HG02870 (cell line): ENCODE data around the gene SDK2.
A peak's percentile ranks its signal among the peaks of the same experiment; 100 is the strongest.

Source experiments
- ATAC-seq: cut with Tn5 transposase; IDR thresholded peaks from one replicate; pipeline ENCODE4 v1.9.1; 2021; ENCODE audit warnings: mild to moderate bottlenecking, moderate library complexity; ENCODE audit not compliant: unreplicated experiment

SDK2 gene

DNA sequence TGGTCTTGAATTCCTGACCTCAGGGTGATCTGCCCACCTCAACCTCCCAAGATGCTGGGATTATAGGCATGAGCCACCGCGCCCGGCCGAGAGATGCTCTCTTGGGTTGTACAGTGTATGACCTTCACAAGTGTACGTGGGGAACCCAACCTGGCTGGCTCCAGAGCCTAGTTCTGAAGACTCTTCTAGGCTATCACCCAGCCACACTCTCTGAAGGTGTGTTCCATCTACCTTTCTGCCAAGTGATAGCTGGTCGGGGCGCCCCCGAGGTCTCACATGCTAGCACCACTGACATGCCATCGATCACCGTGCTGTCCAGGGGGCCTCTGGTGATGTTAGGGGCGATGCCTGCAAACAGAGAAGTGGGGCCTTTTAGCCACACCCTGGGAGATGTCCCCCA, 210.7 kb downstream of the SDK2 start:
- no peak for ATAC-seq

DNA sequence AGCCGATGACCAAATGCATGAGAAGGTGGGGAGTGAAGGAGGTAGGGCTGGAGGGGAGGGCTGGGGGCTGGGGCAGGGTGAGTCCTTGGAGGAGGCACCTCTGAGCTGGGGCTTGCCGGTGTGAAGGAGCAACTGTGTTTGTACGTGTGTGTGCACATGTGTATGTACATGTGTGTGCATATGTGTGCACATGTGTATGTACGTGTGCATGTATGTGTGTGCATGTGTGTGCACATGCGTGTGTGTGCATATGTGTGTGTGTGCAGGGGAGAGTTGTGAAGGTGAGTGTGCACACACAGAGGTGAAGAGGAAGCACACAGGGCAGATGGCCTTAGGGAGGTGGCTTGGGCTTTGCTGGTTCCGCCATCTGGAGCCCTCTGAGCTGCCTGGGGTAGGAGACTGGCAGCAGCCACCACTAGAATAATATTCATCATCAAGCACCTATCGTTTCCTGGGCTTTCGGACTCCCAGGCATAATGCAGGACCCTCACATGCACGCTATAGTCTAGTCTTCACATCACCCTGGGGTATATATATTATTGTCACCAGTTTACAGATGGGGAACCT, 211.5 kb downstream of the SDK2 start:
- ATAC-seq, result no peak

- no peak for ATAC-seq
Measured at GRCh38 chr17:73431401-73432205, 212.6 kb downstream of the SDK2 start.

DNA sequence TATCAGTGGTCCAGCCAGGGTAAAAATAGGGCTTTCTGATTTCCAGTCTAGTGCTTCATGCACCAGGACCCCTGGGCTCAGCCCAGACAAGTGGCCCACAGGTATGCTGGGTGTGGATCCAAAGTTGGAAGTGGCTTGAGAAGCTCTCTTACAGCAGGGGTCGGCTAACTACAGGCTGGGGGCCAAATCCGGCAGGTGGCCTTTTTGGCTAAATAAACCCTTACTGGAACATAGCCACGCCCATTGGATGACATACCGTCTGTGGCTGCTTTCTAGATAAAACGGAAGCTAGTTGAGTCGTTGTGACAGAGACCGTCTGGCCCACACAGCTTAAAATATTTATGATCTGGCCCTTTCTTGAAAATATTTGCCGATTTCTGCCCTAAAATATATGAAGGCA, 213.4 kb downstream of the SDK2 start:
- ATAC-seq, result no peak

- no peak for ATAC-seq
Measured at GRCh38 chr17:73430165-73430680, 214.0 kb downstream of the SDK2 start.

DNA sequence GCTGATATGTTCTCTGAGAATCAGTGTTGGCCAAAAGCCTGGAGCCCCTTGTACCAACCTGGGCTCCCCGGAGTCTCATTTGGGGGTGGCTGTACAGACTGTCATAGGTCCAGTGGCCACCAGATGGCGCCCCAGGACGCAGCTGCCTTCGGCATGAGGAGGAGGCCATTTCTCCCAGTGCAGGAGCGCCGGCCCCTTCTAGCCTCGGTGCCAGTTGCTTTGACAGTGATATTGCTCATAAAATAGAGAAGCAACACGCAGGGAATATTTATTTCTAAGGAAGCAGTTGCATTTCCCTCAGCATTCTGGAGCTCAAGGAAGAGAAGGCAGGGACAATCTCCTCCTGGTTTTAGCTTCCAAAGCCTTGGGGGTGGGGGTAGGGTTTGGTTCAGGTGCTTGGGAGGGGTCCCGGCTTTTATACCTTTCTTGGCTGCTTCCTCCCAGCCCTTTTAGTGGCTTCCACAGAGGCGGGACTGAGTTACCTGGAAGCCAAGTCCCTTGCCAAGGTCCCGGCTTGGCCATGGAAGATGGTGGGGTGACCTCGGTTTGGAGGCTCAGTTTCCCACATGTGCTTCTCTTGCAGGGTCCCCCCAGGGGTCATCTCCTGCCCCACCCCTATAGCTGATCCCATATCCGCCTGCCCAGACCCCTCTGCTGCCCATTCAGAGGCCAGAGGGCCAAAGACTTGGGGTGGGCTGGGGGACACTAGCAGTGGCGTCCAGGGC, 214.6 kb downstream of the SDK2 start:
- ATAC-seq, result peak; percentile 76

DNA sequence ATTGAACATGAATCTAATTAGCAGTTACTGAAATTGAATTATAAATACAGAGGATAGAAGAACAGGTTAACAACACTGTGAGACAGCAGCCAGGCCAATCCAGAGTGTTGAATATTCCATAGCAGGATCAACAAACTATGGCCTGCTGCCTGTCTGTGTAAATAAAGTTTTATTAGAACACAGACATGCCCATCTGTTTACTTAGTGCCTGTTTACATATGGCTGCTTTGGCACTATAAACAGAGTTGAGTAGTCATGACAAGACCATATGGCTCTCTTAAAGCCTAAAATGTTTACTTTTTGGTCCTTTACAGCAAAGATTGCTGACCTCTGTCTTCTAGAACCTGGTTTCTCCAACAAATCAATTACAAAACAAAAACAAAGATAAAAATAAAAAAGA, 217.0 kb downstream of the SDK2 start:
- no peak for ATAC-seq

DNA sequence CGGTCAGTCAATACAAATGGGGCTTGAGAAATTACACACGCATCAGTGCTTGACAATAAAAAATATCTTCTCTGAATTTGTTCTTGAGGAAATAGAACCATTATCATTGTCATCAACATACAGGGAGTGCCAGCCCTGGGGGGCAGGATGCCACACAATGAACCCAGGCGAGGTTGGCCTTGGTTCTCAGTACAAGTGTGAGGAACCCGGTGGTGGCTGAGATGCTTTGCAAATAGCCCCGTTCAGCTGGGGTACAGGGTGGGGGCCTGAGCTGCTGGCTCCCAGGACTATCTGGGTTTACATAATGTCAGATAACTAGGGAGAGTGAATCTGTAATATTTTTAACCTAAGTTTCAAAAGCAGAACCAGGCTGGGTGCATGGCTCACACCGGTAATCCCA, 219.7 kb downstream of the SDK2 start:
- no peak for ATAC-seq

DNA sequence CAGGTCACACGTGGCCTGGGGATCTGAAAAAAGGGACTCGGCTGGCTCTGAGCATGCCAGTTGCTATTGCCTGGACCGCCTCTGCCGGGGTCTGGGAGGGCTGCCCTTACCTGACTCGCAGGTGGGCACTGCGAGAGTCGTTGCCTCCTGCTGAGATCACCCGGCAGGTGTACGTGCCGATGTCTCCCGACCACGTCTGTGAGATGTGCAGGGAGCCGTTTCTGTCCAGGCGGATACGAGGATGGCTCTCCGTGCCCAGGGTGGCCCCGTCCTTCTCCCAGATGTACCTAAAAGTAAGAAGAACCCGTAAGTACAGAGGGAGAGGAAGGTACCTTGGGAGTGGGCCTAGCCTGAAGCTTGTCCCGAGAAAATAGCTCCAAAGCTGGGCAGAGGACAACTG, 220.4 kb downstream of the SDK2 start:
- ATAC-seq, result no peak

GRCh38 chr17:73423159-73423715, 221.0 kb downstream of the SDK2 start:
- ATAC-seq, result no peak

DNA sequence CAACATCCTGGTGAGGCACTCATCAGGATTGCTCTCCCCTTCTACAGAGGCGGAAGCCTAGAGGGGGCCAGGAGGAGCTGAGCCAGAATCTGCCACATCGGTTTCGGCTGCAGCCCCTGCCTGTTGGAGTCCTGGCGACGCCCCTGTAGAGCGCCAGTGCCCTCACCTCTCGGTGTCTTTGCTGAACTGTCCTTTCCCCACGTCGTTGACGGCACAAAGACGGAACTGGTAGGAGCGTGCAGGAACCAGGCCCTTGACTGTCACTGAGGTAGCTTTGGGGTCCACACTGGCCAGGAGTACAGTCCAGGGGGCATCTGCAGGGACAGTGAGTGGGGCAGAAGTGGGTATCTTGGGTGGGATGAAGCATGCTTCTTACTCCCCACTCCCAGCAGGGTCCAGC, 222.1 kb downstream of the SDK2 start:
- no peak for ATAC-seq

GRCh38 chr17:73420897-73421296, 223.3 kb downstream of the SDK2 start:
- no peak for ATAC-seq

DNA sequence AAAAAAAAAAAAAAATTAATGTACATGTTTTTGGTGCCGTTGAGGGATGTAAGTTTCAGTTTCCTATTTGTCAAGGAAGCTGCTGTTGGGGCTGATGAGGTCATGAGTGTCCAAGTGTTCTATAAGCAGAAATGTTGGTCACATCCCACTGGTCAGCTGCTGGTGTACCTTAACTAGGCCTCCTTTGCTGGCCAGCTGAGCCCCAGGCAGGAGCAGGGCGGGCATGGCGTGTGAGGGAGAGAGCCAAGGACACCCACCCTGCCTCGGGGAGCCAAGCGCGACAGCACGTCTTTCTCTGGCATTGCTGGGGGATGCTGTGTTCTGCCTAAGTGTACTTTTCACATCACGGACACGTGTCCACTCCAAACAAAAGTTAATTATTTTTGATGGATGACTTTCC, 224.4 kb downstream of the SDK2 start:
- ATAC-seq, result no peak

DNA sequence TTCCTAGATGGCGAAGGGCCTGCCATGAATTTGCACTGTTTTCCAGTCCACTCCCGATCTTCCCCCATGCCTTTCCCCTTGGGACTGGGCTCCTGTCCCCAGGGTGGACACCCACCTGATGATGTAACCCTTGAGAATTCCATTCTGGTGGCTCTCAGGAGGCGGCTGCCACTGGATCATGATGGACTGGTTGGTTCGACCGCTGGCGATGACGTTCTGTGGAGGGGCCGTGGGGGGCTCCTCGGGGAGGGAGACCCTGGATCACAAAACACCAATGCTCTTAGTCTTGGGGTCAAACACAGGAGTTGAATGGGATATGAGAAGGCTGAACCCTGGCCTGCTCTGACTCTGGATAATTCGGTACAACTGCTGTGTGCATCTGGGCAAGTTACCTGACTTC, 225.2 kb downstream of the SDK2 start:
- ATAC-seq, result no peak

DNA sequence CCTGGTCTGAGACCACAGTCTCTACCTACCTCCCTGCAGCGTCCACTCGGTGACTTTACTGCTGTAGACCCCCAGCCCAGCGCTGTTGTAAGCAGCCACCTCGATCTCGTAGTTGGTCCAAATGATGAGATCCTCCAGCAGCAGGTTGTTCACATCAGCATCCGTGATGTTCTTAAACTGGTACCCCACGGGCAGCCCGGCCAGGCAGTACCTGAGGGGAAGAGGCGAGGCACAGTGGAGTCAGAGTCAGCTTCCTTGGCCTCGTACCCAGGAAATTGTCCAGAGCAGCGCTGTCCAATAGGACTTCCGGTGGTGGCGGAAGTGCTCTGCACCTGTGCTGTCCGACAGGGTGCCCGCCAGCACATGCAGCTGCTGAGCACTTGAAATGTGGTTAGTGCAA, 228.5 kb downstream of the SDK2 start:
- no peak for ATAC-seq

DNA sequence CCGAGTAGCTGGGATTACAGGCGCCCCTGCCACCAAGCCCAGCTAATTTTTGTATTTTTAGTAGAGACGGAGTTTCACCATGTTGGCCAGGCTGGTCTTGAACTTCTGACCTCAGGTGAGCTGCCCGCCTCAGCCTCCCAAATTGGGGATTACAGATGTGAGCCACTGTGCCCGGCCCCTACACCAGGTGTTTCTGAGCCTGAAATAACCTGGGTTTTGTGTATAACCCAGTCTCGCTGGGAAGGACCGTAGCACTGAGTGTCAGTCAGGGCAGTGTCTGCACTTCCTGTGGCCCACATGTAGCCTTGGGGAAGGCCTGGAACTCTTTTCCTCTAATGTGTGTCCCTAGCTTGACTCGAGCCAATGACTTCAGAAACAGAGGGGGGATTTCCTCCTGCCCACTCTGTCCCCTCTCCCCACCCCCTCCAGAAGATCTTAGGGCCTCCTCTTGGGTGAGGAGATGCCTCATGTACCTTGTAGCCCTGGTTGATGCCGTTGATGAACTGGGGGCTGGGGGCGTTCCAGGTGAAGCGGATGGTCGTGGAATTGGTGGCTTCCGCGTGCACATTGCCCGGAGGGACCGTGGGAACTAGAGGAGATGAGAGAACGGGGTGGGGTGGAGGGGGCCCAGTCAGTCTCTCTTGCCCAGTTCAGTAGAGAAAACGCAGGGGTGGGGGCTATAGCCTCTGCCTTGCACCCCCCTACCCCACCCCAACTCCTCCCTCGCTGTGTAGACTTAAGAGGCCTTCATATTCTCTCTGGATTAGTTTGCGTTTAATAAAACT, 229.9 kb downstream of the SDK2 start:
- no peak for ATAC-seq

DNA sequence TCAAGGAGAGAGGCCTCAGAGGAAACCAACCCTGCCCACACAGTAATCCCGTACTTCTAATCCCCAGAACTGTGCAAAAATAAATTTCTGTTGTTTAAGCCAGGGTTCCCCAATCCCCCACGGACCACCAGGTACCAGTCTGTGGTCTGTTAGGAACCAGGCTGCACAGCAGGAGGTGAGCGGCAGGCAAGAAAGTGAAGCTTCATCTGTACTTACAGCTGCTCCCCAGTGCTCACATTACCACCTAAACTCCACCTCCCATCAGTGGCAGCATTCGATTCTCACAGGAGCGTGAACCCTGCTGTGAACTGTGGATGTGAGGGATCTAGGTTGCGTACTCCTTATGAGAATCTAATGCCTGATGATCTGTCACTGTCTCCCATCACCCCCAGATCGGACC, 231.3 kb downstream of the SDK2 start:
- ATAC-seq, result no peak

DNA sequence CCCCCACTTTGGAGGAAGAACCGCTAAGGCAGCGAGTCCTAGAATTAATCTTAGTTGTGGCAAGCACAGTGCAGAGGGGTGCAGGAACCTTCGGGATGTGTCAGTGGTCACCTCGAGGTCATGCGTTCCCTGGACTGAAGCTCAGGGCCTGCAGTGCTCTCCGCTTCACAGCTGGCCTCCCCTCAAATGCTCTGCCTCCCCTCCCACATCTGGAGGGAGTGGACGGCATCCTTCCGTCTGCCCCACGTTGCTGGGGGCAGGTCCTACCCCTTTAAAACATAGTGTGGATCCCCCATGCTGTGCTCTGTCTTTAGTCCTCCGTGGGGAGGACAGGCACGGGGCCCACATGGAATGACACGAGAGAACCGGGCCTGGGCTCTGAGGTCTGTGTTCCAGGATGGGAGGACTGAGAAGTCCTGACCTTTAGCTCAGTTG, 232.9 kb downstream of the SDK2 start:
- no peak for ATAC-seq

- no peak for ATAC-seq
Measured at GRCh38 chr17:73410586-73411312, 233.5 kb downstream of the SDK2 start.

- no peak for ATAC-seq
Measured at GRCh38 chr17:73404246-73404645, 240.0 kb downstream of the SDK2 start.
